GM18511 (cell line): Measurements from ENCODE around the gene POLR1B.
"Not testable (repeated sequence)": the region's sequence is repeated elsewhere in the genome, so short reads cannot be mapped to it uniquely, and the experiment has no call there.

ENCODE experiments used
- ATAC-seq: cut with Tn5 transposase; IDR thresholded peaks from one replicate; pipeline ENCODE4 v1.9.1; 2021; ENCODE audit warnings: mild to moderate bottlenecking, moderate library complexity; ENCODE audit not compliant: unreplicated experiment

POLR1B gene

DNA sequence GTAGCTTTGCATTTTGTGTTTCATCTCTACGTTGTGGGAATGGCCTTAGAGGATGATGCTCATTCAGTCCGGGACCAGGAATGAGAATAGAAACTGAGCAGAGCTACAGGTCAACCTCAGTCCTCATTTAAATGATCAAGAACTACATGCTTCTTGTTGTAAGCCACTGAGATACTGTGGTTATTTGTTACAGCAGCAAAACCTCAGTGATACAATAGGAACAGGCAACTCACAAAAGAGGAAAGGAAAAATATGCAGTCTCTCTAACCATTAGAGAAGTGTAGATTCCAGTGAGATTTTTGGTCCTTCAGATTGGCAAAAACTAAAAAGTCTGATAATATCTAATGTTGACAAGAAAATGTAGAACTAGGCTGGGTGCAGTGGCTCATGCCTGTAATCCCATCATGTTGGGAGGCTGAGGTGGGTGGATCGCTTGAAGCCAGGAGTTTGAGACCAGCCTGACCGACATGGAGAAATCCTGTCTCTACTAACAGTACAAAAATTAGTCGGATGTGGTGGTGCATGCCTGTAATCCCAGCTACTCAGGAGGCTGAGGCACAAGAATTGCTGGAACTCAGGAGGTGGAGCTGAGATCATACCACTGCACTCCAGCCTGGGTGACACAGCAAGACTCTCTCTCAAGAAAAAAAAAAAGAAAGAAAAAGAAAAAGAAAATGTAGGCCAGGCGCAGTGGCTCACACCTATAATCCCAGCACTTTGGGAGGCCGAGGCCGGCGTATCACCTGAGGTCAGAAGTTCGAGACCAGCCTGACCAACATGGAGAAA is 55.5 kb downstream of the POLR1B start:
- no peak for ATAC-seq

DNA sequence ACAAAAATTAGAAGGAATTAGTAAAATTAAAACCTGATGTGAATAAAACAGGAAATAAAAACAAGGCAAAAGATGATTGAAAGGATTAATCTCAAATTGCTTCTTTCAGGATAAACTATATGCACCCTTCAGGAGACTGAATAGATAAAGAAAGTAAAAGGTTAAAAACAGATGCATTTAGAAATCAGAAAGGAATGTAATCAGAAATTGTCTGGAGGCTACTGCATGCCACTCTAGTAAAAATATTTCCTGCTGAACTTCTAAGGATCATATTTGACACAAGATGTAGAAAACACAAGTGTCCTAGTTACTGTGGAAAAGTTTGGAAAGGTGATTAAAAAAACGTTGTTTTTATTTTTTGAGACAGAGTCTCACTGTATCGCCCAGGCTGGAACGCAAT is 58.4 kb downstream of the POLR1B start:
- ATAC-seq, result no peak

DNA sequence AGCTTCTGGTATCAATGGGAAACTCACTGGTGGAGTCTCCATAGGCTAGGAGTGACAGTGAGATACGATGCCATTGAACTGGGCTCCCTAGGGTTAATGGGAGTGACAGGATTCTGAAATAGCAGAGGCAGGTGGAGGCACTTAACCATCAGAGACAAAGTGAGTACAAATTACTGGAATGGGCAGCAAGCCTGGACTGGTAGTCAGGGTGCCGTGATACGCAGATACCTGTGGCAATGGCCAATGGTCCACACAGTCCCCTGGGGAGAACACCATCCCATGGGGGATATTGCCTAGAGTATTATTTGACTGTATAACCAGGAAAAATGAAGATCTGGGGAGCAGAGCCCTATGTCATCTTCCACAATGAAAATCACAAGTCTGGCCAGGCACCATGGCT is 59.5 kb downstream of the POLR1B start:
- ATAC-seq, result no peak

DNA sequence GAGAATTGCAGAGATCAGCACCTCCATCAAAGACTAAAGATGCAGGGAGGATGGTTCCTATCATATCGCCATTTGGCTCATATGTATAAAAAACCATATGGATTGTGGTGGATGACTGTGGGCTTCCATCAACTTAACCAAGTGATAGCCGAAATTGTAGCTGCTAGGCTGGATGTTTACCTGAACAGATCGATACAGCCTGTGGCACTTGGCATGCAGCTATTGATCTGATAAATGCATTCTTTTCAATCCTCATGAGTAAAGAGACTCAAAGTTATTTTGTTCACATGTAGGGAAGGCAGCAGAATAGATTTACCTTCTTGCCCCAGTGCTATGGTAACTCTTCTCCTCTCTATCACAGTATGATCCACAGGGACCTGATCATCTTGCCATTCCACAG is 60.7 kb downstream of the POLR1B start:
- ATAC-seq, result no peak

DNA sequence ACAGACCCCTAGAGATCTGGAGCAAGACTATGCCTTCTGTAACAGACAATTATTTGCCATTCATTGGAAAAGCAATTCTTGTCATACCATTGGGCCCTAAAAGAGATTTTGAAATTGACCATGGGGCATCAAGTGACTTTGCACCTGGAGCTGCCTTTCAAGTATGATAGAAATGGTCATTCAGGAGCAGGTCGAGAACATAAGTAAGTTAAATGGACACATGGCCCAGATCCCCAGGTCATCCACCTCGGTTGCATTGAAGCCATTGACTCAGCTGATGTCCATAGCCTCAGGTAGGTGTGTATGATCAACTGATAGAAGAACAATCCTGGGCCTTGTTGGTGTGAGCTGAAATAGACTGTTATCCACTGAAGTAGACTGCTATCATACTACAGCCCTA is 61.5 kb downstream of the POLR1B start:
- ATAC-seq, result no peak

DNA sequence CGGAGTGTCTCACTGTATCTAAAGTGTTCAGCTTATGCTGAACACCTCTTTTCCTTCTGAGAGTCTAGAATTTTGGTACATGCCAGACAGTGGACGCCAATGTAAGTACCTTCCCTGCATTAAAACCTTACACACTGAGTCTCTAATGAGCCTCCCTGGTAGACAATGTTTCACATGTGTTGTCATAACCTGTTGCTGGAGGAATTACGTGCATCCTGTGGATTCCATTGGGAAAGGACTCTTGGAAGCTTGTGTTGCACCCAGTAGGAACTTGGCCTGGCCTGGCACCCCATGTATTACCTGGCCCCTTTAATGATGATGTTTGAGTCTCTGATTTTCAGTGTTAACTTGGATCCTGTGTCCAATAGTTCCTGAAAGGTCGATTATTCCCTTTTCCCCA is 62.7 kb downstream of the POLR1B start:
- no peak for ATAC-seq

DNA sequence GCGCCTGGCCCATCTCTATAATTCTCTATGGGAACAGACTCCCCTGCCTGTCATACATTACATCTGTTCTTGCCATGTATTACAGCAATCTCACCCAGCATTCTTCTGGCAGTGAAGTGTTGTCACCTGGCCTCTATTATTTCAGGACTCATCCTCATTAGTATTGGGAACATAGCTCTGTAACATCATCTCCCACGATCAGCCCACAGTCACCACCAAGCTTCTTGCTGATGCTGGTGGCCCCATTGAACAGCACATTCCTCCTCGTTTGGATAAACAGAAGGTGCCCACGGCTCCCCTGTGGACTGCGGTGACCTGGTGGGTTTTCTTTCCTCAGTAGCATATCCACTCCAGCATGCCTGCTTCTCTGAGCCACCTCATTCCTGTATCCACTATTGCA is 63.7 kb downstream of the POLR1B start:
- ATAC-seq, result no peak

DNA sequence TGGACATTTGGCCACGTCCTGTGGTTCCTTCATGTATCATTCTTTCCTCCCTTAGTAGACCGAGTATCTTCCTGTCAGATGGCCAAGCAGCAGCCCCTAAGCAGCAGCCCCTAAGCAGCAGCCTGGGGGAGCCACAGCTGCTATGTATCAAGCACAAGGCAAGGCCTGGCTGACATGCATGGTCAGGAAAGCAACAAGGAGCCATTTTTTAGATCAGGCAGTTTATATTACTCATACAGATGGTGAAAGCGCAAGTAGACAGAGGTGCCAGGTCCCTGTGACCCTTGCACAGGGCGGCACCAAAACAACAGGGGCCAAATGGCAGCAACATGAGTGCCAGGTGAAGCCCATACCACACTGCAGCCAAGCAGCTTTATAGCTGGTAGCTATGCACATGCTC is 64.3 kb downstream of the POLR1B start:
- ATAC-seq, result no peak

DNA sequence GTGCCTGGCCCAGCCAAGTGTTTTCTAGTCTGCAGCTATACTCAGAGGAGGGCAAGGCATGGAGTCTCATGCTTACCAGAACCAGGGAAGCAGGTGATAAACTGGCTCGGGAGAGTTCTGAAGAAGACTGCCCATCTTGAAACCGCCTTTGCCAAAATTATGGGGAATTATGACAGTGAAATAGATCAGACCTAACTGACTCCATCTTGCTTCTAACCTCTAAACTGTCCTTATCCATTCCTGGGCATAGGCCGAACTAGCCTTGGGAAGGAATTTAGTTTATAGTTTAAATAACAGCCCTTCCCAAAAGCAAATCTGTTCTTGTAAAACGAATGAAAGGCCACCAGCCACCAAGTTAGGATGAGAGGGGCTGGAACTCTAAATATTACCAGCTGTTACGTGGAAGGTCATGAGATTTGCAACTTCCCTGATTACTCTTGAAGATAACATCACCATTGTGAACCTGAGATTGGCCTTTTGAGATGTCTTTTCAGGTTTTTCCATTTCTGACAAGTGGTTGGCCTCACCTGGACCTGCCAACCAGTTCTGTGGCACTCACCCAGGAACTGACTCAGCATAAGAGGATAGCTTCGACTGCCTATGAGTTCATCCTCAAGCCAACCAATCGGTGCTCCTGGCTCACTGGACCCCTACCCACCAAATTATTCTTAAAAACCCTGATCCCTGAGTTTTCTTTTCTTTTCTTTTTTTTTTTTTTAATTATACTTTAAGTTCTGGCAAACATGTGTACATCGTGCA is 65.6 kb downstream of the POLR1B start:
- no peak for ATAC-seq

DNA sequence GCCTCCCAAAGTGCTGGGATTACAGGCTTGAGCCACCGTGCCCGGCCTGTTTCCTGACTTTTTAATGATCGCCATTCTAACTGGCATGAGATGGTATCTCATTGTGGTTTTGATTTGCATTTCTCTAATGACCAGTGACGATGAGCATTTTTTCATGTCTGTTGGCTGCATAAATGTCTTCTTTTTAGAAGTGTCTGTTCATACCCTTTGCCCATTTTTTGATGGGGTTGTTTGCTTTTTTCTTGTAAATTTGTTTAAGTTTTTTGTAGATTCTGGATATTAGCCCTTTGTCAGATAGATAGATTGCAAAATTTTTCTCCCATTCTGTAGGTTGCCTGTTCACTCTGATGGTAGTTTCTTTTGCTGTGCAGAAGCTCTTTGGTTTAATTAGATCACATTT is 67.1 kb downstream of the POLR1B start:
- not testable (repeated sequence) for ATAC-seq

DNA sequence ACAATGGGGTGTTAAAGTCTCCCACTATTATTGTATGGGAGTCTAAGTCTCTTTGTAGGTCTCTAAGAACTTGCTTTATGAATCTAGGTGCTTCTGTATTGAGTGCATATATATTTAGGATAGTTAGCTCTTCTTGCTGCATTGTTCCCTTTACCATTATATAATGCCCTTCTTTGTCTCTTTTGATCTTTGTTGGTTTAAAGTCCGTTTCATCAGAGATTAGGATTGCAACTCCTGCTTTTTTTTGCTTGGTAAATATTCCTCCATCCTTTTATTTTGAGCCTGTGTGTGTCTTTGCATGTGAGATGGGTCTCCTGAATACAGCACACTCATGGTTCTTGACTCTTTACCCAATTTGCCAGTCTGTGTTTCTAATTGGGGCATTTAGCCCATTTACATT is 70.0 kb downstream of the POLR1B start:
- not testable (repeated sequence) for ATAC-seq

DNA sequence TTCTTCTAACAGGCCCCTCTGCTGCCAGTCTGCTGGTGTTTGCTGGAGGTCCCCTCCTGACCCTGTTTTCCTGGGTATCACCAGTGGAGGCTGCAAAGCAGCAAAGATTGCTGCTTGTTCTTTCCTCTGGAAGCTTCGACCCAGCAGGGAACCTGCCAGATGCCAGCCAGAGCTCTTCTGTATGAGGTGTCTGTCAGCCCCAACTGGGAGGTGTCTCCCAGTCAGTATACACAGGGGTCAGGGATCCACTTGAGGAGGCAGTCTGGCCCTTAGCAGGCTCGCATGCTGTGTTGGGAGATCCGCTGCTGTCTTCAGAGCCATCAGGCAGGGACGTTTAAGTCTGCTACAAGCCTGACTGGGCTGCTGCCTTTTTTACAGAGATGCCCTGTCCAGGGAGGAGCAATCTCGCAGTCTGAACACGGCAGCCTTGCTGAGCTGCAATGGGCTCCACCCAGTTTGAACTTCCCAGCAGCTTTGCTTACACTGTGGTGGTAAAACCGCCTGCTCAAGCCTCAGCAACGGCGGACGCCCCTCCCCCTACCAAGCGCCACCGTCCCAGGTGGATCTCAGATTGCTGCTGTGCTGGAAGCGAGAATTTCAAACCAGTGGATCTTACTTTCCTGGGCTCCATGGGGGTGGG is 72.1 kb downstream of the POLR1B start:
- ATAC-seq, result no peak

DNA sequence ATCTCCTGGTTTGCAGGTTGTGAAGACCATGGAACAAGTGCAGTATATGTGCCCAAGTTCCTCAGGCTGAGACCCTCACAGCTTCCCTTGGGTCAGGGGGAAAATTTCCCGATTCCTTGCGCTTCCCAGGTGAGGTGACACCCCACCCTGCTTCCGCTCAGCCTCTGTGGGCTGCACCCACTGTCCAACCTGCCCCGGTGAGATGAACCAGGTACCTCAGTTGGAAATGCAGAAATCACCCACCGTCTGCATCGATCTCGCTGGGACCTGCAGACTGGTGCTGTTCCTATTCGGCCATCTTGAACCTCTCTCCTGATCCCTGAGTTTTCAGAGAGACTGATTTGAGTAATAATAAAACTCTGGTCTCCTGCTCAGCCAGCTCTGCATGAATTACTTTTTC is 72.8 kb downstream of the POLR1B start:
- no peak for ATAC-seq

DNA sequence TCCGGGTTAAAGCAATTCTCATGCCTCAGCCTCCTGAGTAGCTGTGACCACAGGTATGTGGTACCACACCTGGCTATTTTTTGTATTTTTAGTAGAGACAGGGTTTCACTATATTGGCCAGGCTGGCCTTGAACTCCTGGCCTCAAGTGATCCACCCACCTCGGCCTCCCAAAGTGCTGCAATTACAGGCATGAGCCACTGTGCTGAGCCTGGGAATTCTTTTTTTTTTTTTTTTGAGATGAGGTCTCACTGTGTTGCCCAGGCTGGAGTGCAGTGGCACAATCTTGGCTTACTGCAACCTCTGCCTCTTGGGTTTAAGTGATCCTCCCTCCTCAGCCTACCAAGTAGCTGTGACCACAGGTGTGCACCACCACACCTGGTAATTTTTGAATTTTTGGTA is 73.5 kb downstream of the POLR1B start:
- ATAC-seq, result not testable (repeated sequence)

DNA sequence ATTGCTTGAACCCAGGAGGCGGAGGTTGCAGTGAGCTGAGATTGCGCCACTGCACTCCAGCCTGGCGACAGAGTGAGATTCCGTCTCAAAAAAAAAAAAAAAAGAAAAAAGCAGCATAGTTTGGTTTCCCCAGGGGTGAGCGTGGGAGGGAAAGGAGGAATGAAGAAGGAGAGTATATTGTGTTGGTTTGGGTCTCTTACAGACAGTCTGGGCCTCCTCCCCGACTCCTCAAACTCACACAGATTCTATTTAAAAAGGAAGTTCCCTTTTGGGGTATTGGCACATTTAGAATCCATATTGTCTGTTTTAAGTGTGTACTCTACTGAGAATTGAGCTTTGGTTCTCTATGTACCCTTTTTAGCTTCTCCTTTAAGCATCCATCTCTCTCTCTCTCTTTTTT is 76.1 kb downstream of the POLR1B start:
- ATAC-seq, result no peak

DNA sequence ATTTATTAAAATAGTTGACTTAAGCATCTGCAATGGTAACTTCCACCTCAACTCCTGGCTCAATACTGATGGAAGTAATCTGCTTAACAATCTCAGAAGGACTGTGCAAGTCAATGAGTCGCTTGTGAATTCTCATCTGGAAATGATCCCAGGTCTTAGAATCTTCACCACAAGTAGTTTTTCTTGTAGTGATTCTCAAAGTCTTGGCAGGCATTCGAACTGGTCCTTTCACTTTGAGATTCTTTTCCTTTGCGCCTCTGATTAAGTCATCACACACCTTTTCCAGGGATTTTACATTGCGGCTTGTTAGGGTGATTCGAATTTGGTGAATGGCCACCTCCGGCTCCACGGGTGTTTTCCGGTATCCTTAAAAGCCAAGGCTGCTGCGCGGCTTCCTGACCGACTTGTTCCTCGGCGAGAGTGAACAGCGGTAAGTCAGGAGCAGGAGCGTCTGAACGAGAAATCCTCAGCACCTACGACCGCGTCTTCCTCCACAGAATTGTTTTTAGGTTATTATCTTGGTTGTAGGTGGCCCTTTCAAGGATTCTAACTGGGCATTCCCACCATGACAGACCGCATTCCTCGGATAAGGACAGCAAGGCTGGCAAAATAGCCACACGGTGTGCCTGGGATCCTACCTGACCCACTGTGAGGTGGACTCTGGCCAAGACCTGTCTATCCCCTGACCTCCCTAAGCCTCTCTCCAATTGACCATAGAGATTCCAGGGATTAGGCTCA is 79.7 kb downstream of the POLR1B start:
- no peak for ATAC-seq

DNA sequence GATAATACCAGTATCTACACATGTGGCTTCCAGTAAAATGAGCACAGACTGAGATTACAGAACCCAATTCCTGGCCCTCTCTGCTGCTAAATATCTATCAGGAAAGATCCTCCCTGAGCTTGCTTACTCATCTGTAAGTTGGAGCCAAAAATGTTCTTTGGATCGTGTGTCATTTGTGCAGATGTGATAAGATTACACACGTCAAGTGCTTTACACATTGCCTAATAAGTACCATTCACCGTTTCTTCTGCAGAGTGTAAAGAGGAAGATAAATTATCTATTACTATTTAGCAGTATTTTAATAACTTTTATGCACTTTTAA is 80.2 kb downstream of the POLR1B start:
- ATAC-seq, result no peak

DNA sequence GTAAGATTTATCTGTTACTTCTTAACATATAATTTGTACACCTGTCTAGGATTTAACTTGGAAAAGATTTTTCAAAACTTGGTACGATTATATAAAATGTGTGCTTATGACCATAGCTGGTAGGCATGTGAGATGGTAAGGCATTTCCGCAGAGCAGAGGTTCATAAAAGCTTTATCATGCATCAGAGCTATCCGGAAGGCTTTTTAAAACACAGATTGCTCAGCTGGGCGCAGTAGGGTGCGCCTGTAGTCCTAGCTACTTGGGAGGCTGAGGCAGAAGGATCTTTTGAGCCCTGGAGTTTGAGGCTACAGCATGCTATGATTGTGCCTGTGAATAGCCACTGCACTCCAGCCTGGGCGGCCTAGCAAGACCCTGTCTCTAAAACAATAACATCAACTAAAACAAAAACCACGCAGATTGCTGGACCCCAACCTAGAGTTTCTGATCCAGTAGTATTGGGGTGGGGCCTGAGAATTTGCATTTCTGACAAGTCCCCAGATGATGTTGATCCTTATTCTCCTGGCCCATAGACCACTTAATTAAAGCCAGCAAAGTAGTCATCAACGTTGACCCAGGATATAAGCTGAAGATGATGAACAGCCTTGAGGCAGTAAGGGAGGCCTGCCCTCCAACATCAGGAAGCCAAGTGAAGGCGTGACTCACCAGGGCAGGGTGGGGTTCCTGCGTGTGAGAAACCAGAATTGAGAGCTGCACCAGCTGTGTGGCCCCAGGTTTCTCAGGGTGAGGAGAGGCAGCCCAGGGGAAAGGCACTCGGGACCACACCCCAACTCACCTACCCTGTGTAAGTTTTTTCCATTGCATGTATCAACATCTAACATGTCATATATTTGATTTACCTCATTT is 81.9 kb downstream of the POLR1B start:
- peak; percentile 77 for ATAC-seq

DNA sequence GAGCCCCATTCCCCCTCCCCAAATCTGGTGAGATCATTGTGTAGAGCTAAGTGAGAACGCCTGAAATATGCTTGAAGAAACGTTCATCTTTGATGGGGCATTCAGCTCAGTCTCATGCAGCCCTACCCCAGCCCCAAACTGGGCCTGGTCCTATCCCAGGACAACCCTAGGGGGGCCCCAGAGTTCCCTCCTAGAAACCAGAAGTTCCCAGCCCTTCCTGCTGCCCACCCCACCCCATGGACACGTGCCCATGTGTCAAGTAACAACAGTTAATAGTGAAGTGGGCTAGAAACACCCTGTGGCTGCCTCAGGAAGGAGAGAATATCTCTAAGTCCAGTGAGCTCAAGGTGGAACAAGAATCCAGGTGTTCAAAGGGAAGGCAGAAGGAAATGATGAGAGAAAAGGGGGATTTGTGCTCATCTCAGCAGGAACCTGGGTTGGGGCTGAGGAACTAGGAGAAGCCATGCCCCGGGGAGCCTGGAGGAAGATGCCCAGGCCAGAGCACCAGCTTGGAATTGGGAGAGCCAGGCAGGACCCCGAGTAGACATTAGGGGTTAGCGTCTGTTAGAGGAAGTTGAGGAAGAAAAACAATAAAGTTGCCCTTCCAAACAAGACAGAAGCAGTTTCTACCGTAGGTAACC is 83.3 kb downstream of the POLR1B start:
- no peak for ATAC-seq

DNA sequence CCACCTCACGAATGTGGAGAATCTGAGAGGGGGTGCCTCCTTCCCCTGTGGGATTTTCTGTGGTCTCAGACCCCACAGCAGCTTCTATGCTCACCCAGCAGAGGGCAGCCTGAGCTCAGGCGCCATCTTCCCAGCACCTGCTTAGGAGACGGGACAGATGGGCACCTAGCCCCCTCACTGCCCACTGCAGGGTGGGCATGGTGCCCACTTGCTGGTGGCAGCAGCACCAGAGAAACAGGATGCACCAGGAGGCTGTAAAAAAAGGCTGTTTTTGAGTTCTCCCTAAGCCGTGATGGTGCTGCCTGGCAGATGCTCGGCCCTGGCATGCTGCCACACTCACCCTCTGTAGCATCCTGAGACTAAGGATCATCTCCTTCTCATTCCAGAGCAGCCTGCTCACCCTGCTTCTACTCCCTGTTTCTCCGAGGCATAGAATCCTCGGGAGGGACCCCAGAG is 84.4 kb downstream of the POLR1B start:
- no peak for ATAC-seq
